HFF-Myc (cell line): ENCODE measurements around the gene CEP164.
A peak's percentile ranks its signal among the peaks of the same experiment; 100 is the strongest.

ENCODE experiments used
- DNase-seq: peaks from one replicate; pipeline ENCODE4 v3.0.0-alpha.2; 2011; ENCODE audit warnings: low read depth; ENCODE audit errors: extremely low read depth
- H3K4me3 ChIP-seq: replicated peaks from 2 replicates; pipeline ENCODE4 v1.5.1; 2011; ENCODE audit warnings: low read depth, mild to moderate bottlenecking, control low read depth, low read length
- TF ChIP-seq, protein P1 (sequence below): IDR thresholded peaks from 2 replicates; pipeline ENCODE4 v1.5.1; 2012; ENCODE audit warnings: mild to moderate bottlenecking, low read depth, low read length, control low read depth; ENCODE audit errors: missing control alignments

The CEP164 gene

DNA sequence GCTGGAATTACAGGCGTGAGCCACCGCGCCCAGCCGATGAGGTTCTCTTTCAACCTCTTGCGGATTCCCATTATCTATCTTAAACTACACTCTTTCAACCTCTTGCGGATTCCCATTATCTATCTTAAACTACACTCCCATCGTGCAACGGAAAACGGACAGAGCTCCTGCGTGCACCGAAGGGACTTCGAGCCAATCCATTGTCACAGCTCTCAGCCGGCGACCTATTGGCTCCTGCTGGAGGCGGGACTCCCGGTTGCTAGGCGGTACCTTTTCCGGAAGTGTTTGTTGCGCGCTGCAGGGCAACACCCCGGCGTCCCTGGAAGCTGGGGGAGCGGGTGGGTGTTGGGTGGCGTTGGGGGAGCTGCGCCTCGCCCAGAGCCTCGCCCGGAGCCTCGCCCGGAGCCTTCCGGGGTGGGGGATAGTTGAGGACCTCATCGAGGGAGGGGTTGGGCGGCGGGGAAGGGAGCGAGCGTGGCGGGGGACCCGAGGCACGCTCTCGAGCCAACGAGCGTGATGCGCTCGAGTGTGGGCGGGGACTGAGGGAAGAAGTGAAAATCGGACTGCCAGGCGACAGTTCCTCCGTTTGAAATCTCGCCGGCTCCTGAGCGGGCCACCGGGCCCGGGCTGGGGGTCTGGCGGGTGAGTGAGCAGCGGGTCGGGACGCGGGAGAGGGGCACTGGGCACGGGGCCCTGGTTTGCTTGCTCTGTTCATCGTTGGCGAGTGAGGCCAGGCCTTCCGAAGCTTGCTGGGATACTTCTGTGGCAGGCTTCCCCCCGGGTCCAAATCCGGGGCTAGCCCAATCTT lies at the start of gene CEP164:
Gene CEP164, plus strand, starts transcription at position 288 of the 808 bp plus-strand sequence. CDS start 10,733 bp downstream, outside the sequence.
- peak; percentile 91 for DNase-seq
- TF ChIP-seq, protein P1, sequence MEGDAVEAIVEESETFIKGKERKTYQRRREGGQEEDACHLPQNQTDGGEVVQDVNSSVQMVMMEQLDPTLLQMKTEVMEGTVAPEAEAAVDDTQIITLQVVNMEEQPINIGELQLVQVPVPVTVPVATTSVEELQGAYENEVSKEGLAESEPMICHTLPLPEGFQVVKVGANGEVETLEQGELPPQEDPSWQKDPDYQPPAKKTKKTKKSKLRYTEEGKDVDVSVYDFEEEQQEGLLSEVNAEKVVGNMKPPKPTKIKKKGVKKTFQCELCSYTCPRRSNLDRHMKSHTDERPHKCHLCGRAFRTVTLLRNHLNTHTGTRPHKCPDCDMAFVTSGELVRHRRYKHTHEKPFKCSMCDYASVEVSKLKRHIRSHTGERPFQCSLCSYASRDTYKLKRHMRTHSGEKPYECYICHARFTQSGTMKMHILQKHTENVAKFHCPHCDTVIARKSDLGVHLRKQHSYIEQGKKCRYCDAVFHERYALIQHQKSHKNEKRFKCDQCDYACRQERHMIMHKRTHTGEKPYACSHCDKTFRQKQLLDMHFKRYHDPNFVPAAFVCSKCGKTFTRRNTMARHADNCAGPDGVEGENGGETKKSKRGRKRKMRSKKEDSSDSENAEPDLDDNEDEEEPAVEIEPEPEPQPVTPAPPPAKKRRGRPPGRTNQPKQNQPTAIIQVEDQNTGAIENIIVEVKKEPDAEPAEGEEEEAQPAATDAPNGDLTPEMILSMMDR: no peak
- peak within 1 kb of the TSS; percentile 64 for H3K4me3 ChIP-seq

DNA sequence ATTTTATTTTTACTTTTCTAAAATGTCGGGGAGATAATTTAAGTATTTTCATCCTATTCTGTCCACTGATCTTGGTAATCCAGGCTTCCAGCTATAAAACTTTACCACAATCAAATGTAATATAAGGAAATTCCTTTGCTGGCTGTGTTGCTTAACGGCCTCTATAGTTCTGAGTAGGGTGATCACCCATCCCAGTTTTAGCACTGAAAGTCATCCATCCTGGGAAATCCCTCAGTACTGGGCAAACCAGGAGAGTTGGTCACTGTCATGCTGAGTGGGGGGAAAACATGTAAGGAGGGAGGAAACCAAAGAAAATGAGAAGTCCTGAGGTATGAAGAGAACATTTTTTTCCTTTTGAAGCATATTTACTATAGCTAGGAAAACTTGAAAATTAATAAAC lies 49.3 kb upstream of the CEP164 start:
- DNase-seq: no peak
- TF ChIP-seq, protein P1: no peak
- no peak overlapping the region for H3K4me3 ChIP-seq

DNA sequence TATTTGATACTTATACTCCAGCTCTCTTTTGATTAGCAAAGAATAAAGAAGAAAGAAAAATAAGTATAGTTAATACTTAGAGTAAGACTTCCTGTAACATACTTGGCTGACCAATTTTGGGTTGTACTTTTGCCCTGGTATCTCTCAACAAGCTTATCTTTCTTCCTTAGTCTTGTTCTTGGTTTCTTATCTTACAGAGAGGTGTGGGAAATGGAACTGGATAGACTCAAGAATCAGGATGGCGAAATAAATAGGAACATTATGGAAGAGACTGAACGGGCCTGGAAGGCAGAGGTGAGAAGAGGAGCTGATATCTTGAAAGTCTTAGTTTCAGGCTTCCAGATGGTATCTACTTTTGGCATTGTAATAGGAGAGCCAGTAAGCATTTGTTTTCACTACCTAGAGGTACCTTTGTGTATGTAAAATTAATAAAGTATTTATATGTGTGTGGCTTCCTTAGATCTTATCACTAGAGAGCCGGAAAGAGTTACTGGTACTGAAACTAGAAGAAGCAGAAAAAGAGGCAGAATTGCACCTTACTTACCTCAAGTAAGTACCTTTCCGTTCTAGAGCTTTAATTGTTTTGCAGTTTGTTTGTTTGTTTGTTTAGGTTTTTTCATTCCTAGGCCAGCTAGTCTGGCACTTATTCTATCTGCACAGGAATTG lies 47.8 kb upstream of the CEP164 start:
- H3K4me3 ChIP-seq: no peak overlapping the region
- TF ChIP-seq, protein P1: no peak
- DNase-seq: no peak

DNA sequence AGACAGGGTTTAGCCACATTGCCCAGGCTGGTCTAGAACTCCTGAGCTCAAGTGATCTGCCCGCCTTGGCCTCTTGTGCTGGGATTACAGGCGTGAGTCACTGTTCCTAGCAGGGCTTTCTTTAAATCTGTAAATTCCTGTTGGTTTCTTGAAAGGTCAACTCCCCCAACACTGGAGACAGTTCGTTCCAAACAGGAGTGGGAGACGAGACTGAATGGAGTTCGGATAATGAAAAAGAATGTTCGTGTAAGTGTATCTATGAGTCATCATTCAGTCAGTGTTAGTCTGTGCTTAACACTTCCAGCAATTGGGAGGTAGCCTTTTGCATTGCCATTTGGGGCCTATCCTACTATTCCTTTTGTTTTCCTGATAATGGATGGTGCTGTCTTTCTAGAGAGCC lies 46.5 kb upstream of the CEP164 start:
- H3K4me3 ChIP-seq: no peak overlapping the region
- TF ChIP-seq, protein P1: no peak
- peak; percentile 91 for DNase-seq

DNA sequence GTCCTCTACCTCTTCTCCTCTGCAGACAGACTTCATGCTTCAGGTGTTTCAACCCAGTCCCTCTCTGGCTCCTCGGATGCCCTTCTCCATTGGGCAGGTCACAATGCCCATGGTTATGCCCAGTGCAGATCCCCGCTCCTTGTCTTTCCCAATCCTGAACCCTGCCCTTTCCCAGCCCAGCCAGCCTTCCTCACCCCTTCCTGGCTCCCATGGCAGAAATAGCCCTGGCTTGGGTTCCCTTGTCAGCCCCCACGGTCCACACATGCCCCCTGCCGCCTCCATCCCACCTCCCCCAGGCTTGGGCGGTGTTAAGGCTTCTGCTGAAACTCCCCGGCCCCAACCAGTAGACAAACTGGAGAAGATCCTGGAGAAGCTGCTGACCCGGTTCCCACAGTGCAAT lies 45.8 kb upstream of the CEP164 start:
- DNase-seq: no peak
- H3K4me3 ChIP-seq: no peak overlapping the region
- TF ChIP-seq, protein P1: no peak

DNA sequence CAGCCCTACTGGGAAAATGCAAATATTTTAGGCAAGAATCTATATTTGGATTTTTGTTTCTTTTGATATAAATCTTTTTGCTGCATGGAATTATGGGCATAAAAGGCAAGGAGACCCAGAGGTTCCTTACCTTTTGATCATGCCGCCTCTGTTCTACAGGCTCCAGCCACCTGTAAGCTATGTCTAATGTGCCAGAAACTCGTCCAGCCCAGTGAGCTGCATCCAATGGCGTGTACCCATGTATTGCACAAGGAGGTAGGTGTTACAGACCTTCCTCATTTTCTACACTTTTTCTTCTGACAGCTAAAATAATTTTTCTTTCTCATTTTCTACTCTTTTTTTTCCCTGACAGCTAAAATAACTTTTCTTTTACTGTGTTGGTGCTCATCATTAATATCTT lies 44.7 kb upstream of the CEP164 start:
- H3K4me3 ChIP-seq: no peak overlapping the region
- DNase-seq: no peak
- TF ChIP-seq, protein P1: no peak
